ENCODE data around the gene KLHL14. TPM values are rescaled to one million over a fixed set of nuclear protein-coding genes. Genes with fewer than 3 reads are reported as not detected.

The KLHL14 gene
- total RNA-seq, 1 experiment from 2014 or later: 0.34 TPM

DNA sequence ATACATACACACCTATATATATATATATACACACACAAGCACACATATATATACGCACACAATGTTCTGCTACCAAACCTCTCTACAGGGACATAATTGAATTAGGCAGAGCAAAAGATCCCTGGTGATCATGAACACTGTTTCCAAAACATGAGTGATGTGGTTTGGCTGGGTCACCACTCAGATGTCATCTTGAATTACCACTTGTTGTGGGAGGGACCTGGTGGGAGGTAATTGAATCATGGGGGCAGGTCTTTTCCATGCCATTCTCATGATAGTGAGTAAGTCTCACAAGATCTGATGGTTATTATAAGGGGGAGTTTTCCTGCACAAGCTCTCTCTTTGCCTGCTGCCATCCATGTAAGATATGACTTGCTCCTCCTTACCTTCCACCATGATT is 135.2 kb downstream of the KLHL14 start:
- peak; percentile 30 for DNase-seq (ENCODE audit: low read depth)

DNA sequence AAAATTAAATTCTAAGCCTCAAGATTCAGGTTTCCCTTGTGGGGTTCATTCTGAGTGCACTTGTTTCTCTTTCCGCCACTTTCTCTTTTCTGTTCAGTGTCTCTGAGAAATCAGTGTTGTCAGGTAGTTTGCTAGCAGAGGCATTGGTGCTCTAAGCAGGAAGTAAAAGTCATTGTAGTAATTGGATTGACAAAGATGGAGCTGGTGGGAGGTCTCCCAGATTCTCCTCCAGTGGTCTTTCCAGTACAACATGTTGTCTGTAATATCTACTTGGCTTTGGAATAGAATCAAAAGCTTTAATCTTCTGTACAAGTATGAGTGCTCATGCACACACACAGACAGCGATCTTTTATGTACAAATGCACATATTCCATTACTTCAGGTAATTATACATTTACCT is 135.6 kb downstream of the KLHL14 start:
- DNase-seq (ENCODE audit: low read depth): no peak

DNA sequence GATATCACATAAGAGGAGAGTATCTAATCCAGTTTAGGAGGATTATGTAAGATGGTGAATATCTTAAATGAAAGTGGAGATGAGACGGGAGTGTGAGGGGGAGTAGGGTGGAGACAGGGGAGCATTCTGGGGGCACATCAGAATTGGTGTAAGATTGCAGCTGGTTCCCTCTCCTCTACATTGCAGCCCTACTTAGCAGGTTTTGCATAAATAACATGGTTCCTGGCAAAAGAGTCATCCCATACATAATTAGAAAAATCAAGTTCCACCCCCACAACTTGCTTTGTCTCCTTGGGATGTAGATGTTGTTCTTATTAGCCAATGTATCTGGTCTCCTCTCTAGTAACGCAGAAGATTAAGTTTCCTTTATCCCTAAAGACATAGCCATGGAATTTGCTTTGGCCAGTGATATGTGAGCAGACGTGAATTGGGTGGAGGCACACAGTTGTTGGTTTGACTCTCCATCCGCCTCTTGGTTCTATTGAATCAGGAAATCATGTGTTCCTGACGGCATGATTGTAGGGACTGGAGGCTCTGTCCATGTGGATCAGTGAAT is 137.9 kb downstream of the KLHL14 start:
- DNase-seq (ENCODE audit: low read depth): no peak

DNA sequence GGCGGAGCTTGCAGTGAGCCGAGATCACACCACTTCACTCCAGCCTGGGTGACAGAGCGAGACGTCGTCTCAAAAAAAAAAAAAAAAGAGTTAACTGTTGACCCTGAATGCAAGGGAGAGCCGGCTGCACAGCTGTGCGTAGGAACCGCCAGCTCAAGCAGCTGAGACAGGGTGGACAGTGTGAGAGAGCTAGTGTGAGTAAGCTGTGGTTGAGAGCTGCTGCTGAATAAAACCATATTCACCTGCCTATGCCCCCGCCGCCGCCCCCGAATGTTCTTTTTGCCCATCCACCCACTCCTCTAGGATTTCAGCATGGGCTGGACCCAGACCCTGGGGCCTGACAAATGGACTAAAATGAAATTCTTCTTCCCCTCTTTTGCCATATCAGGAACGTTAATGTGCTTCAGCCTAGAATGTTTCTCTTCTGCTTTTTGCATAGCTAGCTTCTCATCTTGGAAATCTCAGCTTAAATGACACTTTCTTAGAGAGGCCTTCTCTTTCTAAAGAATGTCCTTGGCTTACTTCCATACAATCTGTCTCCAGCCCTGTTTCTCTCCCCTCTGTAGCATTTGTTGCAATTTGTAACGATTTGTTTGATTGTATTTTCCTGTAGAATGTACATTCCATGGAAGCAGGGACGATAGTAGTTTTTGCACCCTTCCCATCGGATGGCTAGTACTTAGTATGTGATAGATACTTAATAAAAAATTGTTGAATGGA is 142.7 kb downstream of the KLHL14 start:
- DNase-seq (ENCODE audit: low read depth): no peak

- DNase-seq (ENCODE audit: low read depth): no peak
Observed at GRCh38 chr18:32629292-32629691, 143.5 kb downstream of the KLHL14 start.

GRCh38 chr18:32624182-32624723 is 148.6 kb downstream of the KLHL14 start:
- no peak for DNase-seq (ENCODE audit: low read depth)

DNA sequence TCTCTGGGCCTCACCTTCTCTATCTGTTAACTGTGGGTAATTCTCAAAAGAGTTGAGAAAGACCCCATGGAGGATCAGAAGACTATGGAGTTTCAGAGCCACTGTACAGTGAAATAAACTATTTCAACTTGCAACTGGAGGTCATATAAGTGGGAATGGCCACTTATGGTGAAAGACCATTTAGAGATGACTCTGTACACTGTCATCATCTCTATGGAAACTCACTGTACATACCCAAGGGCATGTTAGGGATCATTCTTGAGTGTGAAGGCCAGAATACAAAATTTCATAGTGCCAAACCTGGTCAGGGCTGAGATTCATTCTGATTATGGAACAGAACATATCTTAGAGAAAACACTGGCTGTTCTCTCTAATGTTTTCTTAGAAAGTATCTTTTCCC is 149.3 kb downstream of the KLHL14 start:
- DNase-seq (ENCODE audit: low read depth): no peak
